DND-41 (cell line): Measurements from ENCODE around the gene GLCCI1.

Experiments
- EZH2 ChIP-seq: IDR thresholded peaks from 3 replicates; pipeline ENCODE4 v1.6.1; 2012; ENCODE audit warnings: borderline replicate concordance, low read depth, mild to moderate bottlenecking, moderate library complexity, low read length, inconsistent platforms; ENCODE audit not compliant: severe bottlenecking
- TF ChIP-seq, protein P1 (sequence below): IDR thresholded peaks from 2 replicates; pipeline ENCODE4 v1.5.1; 2012; ENCODE audit warnings: borderline replicate concordance, low read length, moderate library complexity, mild to moderate bottlenecking; ENCODE audit not compliant: poor library complexity, severe bottlenecking; ENCODE audit errors: extremely low read depth

DNA sequence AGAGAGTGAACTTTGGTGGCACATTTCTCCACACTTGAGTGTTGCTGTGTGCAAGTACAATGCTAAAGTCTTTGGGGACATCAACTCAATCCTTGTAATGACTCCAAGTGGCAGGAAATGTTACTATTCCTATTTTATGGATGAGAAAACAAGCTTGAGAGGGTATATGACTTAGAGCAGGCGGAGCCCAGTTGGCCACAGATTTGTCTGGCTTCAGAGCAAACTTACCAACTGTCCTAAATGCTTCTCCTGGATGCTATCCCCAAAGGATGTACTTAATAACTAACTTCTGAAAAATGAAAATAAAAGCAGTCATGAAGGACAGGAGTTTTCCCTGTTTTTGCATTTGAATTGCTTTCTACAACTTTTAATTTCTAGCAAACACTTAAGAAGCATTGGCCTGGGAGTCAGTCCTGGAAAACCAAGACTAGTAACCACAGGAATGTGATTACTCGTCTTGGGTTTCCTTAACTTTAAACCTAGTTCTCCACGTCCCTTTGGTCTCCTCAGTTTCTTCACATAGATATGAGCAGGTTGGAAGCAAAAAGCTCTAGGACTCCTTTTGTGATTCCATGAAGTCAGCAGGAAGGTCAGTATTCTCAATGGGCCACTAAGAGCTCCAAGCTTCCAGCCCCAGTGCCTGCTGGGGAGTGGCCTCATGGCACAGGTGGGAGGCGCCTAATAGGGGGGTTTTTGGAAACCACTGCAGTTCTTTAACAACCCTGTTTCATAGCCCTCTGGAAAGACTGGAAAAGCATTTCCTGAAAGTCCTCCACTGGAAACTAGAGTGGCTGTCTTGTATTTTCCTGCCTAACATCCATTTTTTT, 140.8 kb downstream of the GLCCI1 start:
- TF ChIP-seq, protein P1, sequence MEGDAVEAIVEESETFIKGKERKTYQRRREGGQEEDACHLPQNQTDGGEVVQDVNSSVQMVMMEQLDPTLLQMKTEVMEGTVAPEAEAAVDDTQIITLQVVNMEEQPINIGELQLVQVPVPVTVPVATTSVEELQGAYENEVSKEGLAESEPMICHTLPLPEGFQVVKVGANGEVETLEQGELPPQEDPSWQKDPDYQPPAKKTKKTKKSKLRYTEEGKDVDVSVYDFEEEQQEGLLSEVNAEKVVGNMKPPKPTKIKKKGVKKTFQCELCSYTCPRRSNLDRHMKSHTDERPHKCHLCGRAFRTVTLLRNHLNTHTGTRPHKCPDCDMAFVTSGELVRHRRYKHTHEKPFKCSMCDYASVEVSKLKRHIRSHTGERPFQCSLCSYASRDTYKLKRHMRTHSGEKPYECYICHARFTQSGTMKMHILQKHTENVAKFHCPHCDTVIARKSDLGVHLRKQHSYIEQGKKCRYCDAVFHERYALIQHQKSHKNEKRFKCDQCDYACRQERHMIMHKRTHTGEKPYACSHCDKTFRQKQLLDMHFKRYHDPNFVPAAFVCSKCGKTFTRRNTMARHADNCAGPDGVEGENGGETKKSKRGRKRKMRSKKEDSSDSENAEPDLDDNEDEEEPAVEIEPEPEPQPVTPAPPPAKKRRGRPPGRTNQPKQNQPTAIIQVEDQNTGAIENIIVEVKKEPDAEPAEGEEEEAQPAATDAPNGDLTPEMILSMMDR = no peak
- TF ChIP-seq EZH2 = no peak
